Endometrial microvascular endothelial cells (primary cell): ENCODE results near the gene CRABP1. TPM values are rescaled to one million over a fixed set of nuclear protein-coding genes. Genes with fewer than 3 reads are reported as not detected.

Source experiments
- in situ Hi-C: cut with HindIII; loops from 2 replicates; pipeline ENCODE4 v1.10.0; 2017; ENCODE audit warnings: low sequenced_read_pairs, low pct_unique_long_range_greater_than_20kb; ENCODE audit errors: inconsistent ontology term
- total RNA-seq: library from RNA; depleted of rRNA; stranded (reverse); fragments of >200 nt; gene quantifications from one replicate; pipeline ENCODE4 v1.2.3, GENCODE V29; 2015; ENCODE audit errors: inconsistent ontology term

The CRABP1 gene
- total RNA-seq, 1 donor from 2014 or later: not detected

DNA sequence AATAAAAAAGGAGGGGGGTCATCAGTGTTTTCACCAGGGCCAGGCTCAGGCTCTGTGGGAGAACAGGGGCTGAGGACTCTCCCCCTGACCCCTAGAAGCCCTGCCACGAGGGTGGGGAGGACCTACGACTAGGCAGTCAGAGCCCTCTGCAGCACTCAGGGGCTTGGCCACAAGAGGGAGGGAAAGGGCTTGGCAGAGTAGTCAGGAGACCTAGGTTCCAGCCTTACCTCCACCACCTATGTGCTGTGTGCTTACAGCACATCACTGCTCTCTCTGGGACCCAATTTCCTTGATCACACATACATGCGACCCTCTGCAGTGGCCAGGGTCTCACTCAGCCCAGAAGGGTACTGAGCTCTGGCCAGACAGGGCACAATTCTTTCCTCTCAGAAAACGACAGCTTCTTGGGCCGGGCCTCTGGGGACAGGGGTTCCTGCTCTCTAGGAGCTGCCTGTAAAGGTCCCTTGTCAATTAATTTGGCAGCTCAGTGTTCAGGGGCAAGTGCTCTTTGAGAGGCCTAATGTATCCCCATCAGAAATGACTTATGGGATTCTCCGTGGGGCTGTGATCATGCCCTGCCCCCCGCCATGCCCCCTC is 24.4 kb upstream of the CRABP1 start:
- in situ Hi-C loops: no loop called here

DNA sequence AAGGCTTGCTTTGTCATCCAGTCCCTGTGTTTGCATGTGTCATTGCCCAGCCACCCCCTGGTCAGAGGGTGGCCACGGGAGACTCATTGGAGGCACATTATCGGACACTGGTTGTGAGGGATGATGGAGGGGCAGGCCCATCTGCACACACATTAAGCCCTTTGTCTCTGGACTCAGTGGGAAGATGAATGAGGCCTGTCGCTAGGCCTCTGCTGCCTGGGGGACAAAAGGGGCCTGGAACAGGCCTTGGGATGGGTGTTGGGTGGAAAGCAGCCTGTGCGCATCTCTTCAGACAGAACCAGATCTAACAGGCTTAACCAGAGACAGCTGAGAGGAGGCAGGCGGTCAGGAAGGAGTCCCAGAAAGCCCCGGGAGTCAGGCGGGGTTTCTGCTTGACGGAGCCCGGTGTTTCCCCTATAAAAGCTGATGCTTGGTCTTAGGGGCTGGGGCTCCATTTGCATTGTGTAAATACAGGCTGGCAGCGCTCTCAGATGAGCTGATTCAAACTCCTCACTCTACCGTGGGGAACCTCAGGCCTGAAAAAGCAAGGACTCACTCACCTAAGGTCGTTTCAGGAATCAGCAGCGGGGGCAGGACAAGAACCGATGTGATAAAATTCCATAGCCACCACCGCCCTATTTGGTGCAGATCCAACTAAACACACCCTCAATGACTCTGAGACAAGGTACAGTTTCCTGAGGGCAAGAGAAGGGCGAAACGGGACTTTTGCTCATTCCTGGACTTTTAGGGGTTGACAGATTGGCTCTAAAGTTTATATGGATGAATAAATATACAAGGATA is 23.7 kb upstream of the CRABP1 start:
- in situ Hi-C loops: no loop called here

DNA sequence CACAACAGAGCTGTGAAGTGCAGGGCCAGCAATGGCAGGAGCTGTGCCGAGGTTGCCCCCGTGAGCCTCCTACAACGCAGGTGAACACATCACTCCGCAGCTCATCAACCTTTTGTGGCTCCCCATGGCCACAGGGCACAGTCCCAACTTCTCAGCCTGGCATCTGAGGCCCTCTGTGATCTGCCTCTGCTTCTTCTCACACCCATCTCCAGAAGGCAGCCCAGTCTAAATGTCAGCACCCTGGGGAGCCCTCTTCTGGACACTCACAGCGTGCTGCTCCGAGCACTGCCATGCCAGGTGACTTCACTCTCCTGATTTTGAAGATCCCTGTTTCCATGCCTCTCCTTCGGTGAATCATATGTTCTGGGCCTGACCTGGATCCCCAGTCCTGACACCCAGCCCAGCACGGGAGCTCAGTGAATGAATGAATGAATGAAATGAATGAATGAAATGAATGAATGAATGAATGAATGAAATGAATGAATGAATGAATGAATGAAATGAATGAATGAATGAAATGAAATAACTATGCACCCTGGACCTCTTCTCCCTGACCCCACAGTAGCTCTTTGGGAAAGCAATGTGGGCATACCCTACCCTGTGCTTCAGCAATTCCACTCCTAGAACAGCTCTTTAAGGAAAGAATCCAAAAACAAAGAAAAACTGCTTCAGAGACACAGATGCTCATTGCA is 22.9 kb upstream of the CRABP1 start:
- in situ Hi-C loops: no loop called here

DNA sequence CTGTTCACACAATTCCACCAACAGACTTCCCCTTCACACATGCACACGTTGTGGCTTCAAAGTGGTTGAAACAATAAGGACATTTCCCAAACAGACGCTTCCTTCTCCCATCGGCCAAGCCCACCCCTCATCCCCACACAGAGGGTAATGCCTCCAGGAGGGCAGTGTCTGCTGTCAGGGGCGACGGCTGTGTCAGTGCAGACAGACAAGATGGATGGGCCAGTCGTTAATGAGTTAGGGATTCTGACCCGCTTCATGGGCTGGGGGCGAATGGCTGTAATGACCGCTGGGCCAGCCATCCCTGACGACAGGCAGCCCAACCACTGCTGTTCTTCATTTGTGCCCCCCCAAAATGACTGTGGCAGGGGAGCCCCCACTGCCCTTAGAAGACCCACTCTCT is 20.6 kb upstream of the CRABP1 start:
- in situ Hi-C loops: no loop called here

DNA sequence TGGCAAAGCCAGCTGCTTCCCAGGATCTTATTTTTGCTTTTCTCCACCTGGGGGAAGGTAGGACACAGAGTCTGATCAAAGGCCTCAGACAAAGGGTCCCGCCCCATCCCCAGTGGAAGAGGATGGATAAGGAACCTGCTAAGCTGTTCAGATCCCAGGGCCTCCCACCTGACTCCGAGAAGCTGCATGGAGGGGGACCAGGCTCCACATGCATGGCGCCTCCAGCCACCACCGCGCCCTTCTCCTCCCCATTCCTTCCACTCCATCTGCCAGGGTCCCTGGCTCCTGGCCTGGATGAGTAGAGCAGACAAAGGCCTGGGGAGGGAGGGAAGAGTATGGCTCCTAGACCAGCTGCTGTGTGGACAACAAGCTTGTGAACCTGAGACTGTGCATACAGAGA is 20.0 kb upstream of the CRABP1 start:
- in situ Hi-C loops: no loop called here

DNA sequence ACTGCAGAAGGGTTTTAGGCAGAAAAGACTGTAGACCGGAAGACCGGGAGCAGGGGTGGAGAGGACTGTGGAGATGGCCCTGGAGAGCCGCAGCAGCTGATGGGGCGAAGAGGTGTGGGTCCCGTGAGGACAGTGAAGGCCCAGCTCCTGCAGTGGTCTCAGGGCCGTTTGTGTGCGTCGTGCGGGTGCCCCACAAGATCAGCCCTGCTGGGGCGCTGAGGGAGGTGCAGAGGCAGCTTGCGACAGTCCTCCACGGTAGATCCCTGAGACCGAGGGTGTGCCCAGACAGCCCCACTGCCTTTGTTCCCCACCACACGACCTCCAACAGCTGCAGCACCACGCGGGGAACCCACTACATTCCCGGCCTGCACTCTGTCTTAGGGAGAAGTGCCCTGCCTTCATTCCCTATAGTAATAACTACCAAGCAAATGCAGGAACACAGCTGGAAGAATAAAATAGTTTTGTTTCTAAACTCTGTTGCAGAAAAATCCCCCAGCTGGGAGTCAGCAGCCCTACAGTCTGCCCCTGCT is 19.0 kb upstream of the CRABP1 start:
- in situ Hi-C loops: no loop called here

DNA sequence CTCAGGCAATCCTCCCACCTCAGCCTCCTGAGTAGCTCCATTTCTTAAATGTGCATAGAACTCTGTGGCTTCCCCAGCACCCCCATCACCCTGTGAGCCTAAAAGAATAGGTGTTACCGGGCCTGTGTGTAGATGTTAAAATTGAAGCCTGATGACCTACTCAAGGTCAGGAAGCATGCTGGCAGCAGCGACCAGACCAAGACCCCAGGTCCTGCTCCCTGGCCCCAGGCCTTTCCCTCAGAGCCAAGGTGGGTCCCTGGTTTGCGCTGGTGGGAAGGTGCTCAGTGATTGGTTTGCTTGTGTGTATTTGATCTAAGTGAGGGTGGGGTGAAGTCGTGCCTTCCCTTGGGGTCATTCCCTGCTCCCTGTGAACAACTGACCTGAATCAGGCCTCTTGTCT is 18.4 kb upstream of the CRABP1 start:
- in situ Hi-C loops: no loop called here

DNA sequence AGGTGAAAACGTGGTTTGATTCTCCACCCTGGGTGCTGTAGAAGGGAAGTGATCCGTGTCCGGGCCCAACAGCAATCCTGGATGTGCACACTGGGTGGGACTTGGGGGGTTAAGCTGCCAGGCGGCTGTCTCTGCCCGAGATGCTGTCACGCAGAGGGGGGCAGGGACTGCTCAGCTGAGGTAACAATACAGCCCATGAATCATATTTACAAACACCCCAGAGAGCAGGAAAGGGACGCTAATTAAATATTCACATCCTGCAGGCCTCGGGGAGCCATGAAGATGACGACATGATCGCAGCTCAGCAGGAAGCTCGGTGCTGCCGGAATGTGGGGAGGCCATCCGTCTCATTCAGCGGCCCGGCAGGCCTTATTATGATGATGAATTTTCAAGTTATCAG is 17.9 kb upstream of the CRABP1 start:
- in situ Hi-C loops: no loop called here

DNA sequence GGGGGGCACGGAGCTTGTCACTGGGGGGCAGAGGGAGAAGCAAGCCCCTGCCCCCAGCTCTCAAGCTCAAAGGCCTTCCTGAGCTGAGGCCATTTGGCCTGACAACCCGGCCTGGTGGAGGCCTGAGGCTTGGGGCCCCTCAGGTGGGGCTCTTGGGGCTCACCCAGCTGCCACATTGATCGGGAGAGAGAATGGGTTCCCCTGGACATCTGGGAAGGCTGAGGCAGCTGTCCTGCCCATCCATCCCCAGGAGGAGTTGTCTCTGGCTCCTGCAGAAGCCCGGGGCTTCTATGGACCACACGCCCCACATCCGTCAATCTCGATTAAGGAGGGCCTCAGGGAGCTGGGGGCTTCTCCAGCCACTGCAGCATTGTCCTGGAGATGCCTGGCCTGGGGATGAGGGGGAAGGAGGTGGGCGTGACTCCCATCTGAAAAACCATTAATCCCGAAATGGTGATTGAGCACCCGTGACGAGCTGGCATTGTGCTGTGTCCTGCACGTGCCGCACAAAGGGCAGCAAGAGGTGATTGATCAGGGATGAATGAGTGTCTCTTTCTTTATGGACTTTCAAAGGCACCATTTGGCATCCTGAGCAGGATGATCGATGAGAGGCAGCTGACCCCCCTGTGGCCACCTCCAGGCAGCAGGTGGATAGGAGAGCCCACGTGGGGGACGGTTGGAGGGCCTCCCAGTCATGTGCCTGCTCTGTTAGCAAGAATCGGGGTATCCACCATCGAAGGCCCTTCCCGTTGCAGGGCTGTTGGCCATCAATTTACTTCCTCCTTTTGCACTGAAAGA is 17.2 kb upstream of the CRABP1 start:
- in situ Hi-C loops: no loop called here

DNA sequence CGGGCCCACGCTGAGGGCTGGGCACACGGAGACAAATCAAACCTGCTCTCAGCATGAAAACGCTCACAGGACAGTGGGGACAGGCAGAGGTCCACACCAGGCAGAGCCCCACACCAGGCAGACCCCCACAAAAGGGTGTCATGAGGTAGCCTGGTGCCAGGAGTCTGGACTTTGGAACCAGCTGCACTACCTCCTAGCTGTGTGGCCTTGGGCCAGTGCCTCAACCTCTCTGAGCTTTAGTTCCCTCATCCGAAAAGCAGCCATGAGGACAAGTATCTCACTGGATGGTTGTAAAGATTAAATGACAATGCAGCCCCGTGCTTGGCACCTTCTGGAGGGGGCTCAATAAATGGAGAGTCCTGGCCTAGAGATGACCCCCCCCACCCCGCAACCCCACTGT is 16.5 kb upstream of the CRABP1 start:
- in situ Hi-C loops: no loop called here

DNA sequence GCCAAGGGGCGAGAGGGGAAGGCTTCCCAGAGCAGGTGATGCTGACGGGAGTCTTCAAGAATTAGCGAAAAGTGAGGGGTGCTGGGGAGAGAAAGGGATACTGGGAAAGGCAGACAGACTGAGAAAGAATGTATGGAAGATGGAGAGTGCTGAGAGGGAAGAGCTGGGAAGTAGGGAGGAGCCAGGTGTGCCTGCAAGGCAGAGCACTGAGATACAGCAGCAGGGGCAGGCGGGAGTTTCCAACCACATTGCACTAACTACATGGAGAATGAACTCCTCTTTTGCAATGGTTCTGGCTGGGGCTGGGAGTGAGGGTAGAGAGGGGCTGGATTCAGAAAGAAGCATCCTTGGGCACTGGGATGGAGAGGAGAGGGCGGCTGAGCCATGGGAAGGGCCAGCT is 16.0 kb upstream of the CRABP1 start:
- in situ Hi-C loops: no loop called here

DNA sequence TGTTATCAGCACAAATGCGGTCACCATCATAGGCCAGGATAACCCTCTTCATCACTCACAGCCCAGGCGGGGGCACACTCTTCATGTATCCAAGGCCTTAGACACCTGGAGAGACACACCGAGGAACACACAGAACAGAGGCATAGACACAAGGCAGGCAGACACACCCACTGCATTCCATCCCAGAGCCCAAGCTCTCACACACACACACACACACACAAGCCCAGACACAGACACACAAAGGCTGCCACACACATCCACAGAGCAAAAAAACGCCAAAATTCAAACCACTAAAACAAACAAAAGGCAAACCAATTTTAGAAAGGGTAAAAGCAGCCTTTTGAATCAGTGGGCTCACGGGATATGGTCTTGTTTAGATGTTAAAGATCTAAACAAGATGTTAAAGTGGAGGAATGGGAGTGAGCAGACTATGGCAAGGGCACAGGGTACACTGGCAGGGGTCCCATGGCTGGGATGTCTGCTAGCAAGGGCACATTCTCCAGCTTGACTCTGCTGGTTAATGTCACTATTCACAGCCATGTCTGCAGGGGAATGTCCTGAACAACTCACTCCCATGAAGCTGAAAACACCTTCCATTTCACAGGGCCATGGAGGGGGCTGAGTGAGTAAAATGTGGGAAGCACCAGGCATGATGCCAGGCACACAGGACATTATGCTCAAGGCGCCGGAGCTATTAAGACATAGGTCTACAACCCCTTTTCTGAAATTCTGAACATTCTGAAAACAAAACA is 14.9 kb upstream of the CRABP1 start:
- in situ Hi-C loops: no loop called here

DNA sequence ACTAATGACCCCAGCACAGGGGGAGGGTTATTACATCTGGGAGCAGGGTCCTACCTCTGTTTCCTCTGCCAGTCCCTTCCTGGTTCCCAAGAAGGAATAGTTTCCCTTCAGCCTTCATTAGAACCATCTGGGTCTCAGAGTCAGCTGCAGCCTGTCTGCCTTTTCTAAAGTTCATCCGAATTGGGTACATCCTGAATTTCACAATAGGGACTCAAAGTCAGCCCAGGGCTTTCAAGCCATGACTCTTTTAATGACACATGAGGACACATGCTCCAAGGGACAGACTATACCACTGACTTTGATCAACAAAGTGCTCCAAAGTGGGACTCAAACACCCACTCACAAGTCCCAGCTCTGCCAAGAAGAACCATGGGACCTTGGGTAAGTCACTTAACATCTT is 12.7 kb upstream of the CRABP1 start:
- in situ Hi-C loops: no loop called here

DNA sequence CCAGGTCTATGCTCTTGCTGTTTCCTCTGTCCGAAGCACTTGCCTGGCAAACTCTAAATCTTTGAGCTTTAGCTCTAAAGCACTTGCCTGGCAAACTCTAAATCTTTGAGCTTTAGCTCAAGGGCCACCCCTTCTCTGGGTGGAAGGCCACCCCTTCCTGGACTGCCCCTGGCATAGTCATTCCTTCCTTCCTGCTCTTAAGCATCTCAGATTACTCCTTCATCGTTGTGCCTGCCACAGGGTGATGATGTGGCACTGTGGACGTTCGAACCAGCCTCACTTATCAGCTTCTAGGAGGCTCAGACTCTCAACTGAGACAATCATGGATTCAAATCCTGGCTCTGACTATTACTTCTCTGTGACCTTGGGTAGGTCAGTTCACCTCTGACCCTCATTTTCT is 10.5 kb upstream of the CRABP1 start:
- in situ Hi-C loops: no loop called here

DNA sequence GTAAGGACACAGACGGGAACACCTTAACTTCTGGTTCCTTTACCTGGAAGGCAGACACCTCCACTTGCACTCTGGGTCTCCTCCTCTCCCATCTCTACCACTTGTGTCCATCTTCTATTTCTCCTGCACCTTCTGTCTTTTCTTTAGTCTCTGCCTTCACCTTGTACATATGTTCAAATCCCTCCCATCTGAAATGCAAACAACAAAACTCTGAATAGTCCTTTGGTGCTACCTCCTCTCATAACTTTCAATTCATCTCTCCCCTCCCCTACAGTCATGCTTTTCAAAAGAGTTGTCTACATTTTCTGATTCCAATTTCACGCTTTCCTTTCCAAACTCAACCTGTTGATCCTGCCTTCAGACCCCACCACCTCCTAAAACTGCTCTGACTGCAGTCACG is 5.3 kb upstream of the CRABP1 start:
- in situ Hi-C loops: no loop called here

DNA sequence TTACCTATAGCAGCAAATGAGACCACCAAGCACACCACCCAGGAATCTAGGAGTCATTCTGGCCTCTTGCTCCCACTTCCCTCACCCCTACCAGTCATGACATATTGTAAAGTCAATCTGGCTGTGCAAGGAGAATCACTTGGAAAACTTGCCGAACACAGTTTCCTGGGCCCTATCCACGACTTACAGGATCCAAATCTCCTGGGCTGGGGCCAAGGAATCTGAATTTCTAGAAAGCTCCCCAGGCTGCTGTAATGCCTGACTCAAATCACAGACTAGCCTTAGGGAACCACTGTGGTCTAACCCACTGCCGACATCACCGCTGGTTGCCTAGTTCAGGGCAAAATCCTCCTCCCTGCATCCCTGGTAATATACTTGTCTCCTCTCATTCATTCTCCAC is 4.2 kb upstream of the CRABP1 start:
- in situ Hi-C loops: no loop called here

DNA sequence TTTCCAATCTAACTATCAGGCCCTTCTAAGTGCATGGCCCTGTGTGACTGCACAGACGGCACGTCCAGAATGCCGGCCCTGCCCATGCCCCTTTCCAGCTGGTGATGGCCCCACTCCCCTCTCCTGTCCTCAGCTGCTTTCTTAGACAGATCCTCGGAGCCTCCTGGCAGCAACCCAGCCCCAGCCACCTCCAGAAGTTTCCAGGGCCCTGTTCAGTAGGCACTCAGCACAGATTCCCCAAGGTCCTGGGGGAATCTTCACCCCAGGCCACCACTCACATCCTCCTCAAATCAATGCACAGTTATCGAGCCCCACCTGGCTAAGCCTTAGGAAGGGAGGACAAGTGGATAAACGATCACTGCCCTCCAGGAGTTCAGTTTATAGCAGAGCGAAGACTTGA is 1.4 kb upstream of the CRABP1 start:
- in situ Hi-C loops: no loop called here

DNA sequence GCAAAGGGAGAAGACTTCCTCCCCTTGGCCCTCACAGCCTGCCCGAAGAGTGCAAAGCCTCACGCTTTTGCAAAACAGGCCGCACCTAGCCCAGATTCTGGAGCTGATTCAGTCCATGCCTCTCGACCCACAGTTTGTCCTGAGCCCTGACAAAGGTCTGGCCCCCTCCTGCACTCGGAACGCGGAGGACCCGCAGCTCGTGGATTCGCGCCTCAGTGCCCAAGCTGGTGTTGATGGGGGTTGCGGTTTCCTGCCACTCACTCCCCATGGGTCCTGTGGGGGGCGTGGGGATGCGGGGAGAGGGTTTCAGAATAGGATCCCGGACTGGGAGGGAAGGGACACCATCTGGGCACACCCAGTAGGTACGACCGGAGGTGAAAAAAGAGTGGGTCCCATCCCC is 594 bp upstream of the CRABP1 start:
- in situ Hi-C loops: no loop called here
